Activated T-cell treated with anti-CD3 and anti-CD28 coated beads for 4 hours (primary cell): ENCODE measurements around the gene SIK3.
"Not testable (repeated sequence)": the region's sequence is repeated elsewhere in the genome, so short reads cannot be mapped to it uniquely, and the experiment has no call there.

Source experiments
- DNase-seq: peaks from one replicate; pipeline ENCODE4 v3.0.0-alpha.2; 2020

SIK3 gene

DNA sequence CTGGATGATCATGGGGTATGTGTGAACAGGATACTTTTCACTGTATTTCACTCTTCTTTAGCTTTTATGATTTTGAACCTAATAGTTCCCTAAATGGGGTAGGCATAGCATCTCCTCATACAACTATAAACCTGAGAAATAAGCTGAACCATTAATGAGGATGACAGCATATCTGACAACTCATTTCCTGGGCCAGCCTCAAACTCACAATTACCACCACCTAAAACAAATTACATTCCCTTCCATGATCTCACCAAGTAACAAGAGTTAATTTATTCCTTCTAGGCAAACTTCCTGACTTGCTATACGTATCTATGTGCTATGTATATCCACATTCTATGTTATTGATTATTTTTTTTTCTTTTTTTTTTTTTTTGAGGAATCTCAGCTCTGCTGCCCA, 23.0 kb downstream of the SIK3 start:
- no peak for DNase-seq

DNA sequence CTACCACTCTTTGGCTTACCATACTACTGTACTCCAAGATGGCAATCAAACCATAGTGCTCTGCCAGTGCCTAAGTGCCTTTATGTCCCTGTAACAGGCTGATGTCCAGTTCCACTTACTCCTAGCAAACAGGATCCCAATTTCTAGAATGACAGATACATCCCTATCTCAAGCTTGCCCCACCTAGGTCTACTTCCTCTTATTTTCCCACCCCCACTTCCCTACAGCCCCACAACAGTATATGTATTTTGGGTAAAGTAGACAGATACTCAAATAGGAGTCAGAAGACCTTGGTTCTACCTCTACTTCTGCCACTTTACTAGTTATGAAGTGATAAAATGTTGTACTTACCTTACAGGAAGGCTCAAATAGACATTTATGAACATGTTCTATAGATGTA, 24.1 kb downstream of the SIK3 start:
- no peak for DNase-seq

DNA sequence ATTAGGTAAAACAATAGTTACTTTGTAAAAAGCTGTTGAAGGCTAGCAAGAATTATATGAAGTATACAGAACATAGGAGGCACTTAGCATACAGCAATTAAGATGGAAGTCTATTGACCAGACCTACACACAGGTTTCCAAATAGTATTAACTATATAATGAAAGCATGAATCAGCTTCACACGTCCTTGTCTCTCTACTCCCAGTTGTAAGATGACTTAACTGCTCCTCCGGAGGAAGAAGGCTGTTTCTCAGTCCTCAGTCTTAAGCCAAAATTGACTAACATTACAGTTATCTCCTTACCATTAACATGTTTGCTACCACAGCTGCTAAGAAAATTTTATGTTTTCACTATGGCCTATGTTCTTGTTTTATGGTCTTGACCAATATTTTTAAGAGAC, 24.7 kb downstream of the SIK3 start:
- DNase-seq, result no peak

DNA sequence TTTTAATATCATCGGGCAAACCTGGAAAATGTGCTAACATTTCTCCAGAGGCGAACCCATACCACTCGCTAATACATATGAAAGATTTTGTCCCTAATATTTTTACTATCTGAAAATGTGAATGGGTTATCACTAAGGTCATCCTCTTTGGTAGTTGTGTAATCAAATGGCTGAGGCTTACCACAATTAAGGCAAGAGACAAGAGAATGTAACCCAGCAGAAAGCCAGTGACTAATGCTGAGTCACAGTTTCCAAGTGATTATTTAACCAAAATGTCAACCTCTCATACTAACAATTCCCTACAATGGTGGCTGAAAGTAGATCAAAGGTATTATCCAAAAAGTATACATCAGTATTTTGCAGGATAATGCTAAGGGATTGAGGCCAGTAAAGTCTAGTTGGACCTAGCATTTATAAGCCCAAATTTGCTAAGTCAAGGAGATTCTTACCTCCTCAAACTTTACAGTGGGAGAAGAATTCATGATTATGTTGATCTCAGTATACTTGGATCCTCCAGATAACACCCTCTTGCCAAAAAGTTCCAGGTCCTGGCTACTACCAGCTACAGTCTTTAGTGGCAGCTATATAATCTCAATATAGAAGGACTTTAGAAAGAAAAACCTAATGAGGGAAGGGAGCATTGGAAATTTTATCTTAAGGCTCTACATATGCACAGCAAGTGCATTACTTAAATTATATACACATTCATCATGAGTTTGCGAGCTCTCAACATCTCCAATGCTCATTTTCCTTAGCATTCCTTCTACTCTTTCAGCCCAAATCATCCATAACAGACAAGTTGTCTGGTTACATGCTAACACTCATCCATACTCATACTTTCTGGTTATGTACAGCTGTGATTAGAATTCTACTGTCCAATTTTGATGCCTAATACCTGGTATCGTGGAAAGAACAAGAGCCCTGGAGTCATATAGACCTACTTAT, 25.4 kb downstream of the SIK3 start:
- DNase-seq, result no peak

DNA sequence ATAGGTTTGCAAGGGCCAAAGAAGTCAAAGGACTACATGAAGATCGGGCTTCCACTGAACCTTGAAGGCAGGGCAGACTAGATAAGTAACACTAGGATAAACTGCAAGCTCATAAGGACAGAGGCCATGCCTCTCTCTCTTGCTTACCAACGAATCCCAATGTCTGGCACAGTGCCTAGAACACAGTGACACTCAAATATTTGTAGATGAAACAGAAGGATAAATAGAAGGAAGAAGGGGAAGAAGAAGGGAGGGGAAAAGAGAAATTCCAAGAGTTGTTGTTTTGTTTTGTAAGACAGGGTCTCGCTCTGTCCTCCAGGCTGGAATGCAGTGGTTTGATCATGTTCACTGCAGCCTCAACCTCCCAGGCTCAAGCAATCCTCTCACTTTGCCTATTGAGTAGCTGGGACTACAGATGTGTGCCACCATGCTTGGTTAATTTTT, 26.9 kb downstream of the SIK3 start:
- DNase-seq, result no peak

DNA sequence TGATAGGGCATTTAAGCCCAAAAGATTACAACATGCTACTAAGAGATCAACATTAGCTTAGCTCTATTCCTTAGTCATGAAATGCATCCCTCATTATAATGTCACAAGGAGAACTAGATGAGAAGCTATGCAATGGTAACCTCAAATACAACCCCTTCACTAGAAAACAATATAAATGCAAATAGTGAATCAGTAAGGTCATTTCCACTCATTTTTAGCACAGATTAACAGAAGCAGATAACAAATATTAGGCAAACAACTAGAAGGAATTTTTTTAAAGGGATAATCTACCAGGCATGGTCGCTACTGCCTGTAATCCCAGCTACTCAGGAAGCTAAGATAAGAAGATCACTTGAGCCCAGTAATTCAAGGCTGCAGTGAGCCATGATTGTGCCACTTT, 28.2 kb downstream of the SIK3 start:
- no peak for DNase-seq

DNA sequence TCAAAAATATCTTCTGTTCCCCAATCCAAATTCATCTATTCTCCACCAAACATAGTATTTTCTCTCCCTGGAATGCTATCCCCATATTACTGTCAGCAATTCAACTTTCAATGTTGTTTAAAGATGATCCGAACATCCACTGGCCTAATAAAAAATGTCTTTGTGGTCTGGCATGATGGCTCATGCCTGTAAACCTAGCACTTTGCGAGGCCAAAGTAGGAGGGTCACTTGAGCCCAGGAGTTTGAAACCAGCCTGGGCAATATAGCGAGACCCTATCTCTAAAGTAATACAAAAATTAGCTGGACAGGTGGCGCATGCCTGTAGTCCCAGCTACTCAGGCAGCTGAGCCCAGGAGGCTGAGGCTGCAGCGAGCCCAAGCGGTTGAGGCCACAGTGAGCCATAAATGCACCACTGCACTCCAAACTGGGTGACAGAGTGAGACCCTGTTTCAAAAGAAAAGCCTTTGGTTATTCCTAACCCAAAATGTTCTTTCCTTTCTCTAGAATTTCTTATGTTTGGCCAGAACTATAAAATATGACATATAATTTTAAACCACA, 29.8 kb downstream of the SIK3 start:
- no peak for DNase-seq

DNA sequence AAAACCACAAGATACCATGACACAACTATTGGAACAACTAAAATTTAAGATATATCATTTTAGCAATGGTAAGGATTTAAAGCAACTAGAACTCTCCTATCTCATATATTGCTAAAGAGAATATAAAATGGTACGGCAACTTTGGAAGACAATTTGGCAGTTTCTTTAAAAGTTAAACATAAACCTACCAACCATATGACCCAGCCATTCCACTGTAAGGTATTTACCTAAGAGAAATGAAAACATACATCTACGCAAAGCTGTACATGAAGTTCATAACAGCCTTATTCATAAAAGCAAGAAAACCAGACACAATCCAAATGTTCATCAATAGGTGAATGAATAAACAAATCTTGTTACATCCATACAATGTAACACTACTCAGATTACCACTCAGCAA, 31.3 kb downstream of the SIK3 start:
- DNase-seq, result no peak

DNA sequence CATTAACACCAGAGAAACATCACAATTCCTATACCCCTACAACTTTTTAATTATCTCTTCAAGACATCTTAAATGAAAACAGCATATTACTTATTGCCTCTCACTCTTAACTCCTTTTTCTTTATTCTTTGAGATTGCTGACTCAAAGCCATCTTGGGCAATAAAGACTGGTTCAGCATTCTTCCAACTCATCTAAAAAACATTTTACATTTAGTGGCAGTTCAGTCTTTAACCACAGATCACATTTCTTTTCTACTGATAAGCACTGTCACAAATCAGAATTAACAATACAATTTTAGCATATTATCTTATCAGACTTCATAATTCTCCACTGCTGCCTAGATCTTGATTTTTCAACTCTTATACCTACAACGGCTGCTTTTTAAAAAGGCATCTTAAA, 34.0 kb downstream of the SIK3 start:
- no peak for DNase-seq

DNA sequence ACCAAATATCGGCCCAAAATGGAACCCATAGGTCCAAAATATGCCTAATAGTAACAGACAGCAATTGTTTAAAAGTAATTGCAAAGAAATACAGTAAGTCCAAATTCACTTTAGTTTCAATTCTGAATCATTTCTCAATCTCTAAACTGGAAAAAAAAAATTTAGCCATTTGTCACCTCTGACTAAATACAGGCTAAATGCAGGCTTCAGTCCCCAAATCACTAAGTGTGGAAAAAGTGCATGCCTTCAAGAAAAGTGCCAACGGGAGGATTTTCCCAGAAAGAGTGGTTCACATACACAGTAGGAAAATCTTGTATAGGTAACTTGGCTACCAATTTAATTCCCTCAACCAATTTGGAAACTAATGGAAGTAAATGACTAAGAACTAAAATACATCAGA, 35.7 kb downstream of the SIK3 start:
- no peak for DNase-seq

DNA sequence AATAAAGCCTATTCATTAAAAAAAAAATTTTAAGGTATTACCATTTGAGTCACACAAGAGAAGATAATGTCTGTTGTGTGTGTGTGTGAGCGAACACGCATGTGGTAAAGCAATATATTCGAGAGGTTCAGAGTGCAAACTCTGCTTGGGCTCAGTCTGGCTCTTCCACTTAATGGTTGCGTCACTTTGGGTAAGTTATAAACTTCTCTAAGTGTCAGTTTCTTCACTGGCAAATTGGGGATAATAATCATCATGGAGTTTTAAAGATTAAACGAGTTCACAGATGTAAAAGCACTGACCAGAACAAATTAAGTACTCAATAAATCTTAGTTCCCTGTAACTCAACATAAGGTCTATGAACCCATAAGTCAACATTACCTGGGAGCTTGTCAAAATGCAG, 37.0 kb downstream of the SIK3 start:
- DNase-seq, result no peak

DNA sequence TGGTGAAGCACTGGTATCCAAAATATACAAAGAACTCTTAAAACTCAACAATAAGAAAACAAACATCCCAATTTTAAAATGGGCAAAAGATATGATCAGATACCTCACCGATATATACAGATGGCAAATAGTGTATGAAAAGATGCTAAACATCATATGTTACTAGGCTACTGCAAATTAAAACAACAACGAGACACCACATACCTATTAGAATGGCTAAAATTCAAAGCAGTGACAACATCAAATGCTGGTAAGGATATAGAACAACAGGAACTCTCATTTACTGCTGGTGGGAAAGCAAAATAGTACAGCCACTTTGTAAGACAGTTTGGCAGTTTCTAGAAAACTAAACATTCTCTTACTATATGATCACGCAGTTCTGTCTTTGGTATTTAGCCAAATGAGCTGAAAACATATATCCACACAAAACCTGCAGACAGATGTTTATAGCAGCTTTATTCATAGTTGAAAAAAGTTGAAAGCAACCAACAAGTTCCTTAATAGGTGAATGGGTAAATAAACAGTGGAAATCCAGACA, 38.5 kb downstream of the SIK3 start:
- no peak for DNase-seq

DNA sequence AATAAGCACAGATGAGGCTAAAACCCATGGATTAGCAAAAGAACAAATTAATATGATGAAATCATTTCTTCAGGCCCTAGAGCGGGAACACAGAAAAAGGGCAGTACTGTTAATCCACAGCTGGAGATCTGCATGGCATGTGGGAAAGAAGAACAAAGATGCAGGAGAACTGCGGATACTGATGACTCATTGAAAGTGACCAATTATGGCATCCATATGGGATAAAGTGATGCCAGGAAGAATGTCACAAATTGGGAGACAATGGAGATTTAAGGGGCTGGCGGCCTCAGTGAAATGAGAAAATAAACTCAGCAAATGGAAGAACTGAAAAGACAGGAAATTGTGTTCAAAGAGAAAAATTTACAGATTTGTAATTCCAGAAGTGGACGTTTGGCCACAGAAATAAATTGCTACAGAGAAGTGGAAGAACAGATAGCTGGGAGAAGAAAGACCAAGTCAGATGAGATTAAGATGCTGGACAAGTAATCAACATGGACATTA, 39.4 kb downstream of the SIK3 start:
- no peak for DNase-seq

DNA sequence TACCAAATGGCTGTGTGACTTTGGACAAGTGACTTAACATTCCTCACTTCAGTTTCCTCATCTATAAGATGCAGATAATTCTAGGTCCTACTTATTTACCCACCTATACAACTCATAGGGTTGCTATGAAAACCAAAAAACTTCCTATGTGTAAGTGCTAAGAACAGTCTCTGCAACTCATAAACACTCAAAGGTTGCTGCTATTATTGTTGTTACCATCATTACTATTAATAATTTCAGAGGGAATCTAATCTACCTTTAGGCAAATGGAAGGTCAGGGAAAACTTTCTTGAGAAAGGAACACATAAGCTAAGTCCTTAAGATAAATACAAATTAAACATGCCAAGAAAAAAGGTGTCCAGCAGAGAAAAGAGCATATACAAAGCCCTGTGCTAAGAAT, 40.5 kb downstream of the SIK3 start:
- no peak for DNase-seq

DNA sequence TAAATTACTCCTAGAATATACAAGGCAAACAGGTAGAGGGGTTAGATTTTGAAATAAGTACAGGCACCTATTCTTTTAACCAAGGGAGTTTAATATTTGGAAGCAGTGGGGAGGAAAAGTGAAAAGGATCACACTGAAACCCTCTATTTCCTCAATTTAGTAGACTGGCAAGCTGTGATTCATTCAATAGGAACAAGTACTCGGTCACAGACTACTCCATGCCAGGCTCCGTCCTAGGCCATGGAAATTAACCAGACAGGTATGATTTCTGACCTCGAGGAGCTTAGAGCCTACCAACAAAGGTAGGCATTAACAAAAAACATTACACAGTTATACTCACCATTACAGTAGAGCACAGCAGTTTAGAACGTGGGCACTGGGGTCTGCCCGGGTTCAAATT, 40.9 kb downstream of the SIK3 start:
- no peak for DNase-seq

DNA sequence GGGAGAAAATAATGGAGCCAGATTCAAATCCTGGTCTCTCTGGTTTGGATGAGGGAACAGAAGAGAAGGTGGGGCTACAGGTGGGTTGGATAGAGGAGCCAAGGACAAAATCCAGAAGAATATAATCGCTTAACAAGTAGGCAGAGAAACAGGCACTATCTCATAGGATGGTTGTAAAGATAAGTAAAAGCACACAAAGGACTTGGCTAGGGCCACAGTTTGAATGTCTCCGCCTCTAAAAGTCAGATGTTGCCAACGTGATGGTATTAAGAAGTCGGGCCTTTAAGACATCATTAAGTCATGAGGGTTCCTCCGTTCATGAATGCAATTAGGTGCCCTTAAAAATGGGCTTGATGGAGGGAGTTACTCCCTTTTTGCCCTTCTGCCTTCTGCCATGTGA, 42.8 kb downstream of the SIK3 start:
- DNase-seq, result no peak

DNA sequence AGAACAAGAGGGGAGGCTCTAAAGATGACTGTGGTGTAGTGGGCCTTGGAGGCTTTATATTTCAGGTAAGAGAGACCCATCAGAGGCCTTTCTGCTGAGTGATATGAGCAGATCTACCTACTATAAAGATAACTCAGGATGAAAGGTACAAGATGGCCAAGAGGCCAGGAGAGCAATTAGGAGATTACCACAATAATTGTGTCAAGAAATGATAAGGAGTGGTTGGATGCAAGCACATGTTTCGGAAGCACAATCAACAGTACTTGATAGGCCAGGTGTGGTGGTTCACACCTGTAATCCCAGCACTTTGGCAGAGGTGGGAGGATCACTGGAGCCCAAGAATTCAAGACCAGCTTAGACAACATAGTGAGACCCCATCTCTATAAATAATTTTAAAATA, 43.8 kb downstream of the SIK3 start:
- no peak for DNase-seq

DNA sequence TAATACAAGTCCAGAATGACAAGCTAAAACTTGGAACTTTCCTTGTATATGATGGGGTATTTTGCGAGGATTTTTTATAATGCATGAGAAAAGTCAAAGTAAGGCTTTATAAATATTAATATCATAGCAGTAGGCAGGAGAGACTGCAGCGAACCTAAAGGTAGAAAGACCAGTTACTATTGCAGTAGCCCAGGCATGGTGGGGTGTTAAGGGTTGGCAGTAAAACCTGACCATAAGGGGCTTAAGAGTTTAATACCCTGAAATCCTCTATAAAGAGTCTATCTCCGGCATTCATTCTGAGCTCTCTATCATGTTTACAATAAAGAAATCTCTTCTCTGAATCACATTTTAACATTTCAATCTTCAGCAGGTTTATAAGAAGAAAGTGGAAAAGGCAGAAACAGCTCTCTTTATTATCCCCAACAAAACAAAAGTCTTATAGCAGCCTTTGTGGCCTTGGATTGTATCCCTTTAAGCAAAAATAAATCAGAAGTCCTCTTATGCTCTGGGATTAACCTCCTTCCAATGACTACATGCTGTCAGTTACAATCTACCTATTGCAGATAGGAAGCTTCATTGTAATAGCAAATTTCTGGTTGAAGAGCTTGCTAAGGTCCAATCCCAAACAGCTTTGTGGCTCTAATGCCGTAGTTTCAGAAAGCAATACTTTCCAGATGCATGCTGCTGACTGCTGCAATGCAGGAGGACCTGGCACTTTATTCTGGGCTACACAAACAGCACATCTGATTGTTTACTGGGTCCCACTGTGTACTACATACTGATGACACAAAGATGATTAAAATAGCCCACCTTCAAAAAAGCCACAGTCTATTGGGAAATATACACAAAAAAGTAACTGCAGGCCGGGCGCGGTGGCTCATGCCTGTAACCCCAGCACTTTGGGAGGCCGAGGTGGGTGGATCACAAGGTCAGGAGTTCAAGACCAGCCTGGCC, 45.8 kb downstream of the SIK3 start:
- DNase-seq, result no peak

DNA sequence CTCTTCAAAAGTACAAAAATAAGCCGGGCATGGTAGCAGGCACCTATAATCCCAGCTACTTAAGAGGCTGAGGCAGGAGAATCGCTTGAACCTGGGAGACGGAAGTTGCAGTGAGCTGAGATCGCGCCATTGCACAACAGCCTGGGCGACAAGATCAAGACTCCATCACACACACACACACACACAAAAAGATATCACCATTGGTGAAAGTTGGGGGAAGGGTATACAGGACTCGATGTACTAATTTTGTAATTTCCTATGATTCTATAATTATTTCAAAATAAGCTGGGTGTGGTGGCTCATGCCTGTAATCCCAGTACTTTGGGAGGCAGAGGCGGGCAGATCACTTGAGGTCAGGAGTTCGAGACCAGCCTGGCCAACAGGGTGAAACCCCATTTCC, 48.1 kb downstream of the SIK3 start:
- DNase-seq, result not testable (repeated sequence)

DNA sequence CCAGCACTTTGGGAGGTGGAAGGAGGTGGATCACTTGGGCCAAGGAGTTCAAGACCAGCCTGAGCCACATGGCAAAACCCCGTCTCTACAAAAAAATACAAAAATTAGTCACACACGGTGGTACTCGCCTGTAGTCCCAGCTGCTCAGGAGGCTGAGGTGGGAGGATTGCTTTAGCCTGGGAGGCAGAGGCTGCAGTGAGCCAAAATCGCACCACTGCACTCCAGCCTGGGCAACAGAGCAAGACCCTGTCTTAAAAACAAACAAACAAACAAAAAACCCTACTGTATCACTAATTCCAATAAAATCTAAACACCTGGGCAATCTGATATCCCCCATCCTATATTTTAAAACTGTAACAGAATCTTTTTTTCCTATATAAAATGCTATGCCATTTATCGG, 51.6 kb downstream of the SIK3 start:
- not testable (repeated sequence) for DNase-seq

DNA sequence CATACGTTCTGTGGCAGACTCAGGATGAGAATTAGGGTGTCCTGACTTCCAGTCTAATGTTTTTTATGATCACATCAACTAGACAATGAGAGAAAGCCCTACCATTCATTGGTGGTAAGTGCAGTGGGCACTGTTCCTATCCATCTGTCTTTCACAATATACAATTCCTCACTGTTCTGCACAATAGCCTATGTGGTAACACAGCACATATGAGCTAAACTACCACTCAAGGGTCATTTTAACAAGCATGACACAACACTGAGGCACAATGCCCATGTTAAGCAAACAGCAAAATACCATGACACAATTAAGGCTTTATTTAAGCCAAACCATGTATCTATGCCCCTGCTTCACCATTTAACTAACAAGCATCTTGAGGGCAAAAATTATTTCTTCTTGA, 52.3 kb downstream of the SIK3 start:
- DNase-seq, result no peak

DNA sequence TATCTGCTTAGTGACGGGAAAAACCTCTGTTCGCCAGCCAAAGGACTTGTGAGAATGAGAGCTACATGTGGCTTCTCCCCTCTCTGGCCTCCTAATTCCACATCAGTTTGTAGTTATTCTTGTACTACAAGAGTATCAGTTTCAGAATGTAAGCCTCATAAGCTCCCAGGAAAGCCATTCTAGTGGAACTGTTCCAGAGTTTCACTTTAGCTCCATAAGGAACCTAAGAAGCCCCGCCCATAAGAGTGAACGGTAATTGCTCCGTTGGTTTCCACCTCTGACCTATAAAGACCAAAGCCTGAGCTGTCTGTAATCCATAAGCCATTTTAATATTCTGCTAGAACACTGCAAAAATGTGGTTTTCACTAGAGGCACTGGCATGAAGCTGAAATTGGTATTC, 53.0 kb downstream of the SIK3 start:
- DNase-seq, result no peak
